Measurements from ENCODE around the gene RERGL. TPM values are rescaled to one million over a fixed set of nuclear protein-coding genes. Genes with fewer than 3 reads are reported as not detected.

RERGL gene
- total RNA-seq, 1 experiment from 2014 or later, result not detected

Other genes starting within 250 kb of the RERGL start
- gene PIK3C2G, start 171.3 kb upstream of the RERGL start, total RNA-seq (2014; rRNA removed; shearing (Covaris generic)), result not detected in 2 replicates